ENCODE measurements around the gene ANO6. TPM values are rescaled to one million over a fixed set of nuclear protein-coding genes. Genes with fewer than 3 reads are reported as not detected.

The ANO6 gene
- total and polyA plus RNA-seq, 2 of the 4 experiments (the other 2 are of a cell fraction): 21.6 to 41.0 TPM

DNA sequence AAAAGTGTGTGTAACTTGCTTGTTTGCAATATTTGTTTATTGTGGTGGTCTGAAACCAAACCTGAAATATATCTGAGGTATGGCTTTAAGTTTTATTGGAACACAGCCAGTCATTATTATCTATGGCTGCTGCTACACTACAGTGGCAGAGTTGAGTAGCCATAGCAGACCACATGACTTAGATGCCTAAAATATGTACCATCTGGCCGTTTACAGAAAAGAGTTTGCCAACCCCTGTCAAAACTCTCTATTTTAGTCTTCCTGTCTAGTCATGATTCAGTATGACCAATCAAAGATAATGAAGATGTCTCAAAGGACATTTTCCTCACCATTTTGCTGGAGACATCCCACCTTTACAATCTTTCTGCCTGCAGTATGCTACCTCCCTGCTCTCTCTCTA, 242.3 kb downstream of the ANO6 start:
- Histone ChIP-seq H2BK5ac (ENCODE audit: low read depth, low read length, poor library complexity, severe bottlenecking) (no peak overlapping the region), H2BK20ac (ENCODE audit: low read depth, low read length) (no peak overlapping the region), H4K5ac (ENCODE audit: low read depth, low read length) (no peak overlapping the region), H2BK120ac (ENCODE audit: low read depth, low read length) (no peak overlapping the region), H3K79me1 (ENCODE audit: low read depth in 1 of 2, low read length in 2 of 2) (no peaks in the 10 kb centered on the region), H3K56ac (ENCODE audit: extremely low read depth, insufficient read depth, low read length) (no peak overlapping the region), H4K8ac (ENCODE audit: low read depth in 2 of 2, low read length in 2 of 2) (no peak overlapping the region), H3K9ac (ENCODE audit: low read depth, low read length) (no peak overlapping the region), H3K4me3 (ENCODE audit: insufficient read depth, low read depth, low read length) (no peak overlapping the region), H3K14ac (replicated peaks; ENCODE audit: low read depth, low read length) (no peak overlapping the region), H3K9me1 (ENCODE audit: insufficient read depth, low read length) (no peaks in the 10 kb centered on the region), H3K27ac (ENCODE audit: insufficient read depth, low read length) (no peak overlapping the region), H3K9me3 (ENCODE audit: control insufficient read depth, insufficient read depth, low read length) (no peaks in the 10 kb centered on the region), H4K91ac (ENCODE audit: insufficient read depth, low read depth, low read length) (no peak overlapping the region), H3K36me3 (ENCODE audit: control insufficient read depth, insufficient read depth, low read length) (no peaks in the 10 kb centered on the region), H3K4me1 (ENCODE audit: control insufficient read depth, insufficient read depth, low read length) (no peaks in the 10 kb centered on the region), H2BK15ac (ENCODE audit: low read depth, low read length) (no peak overlapping the region), H3K4ac (ENCODE audit: low read depth, low read length) (no peak overlapping the region), H2AK9ac (replicated peaks; ENCODE audit: low read depth, low read length, poor library complexity) (no peak overlapping the region), H2AFZ (replicated peaks; ENCODE audit: low read length, poor library complexity) (no peak overlapping the region), H3K27me3 (ENCODE audit: control insufficient read depth, insufficient read depth, low read length) (peaks cover 1% of the 10 kb centered on the region; the same call in 1 of the 2 replicates), H3K18ac (ENCODE audit: low read depth, low read length) (no peak overlapping the region), H3K4me2 (ENCODE audit: low read depth, low read length) (no peak overlapping the region), H4K20me1 (ENCODE audit: insufficient read depth, low read length) (no peaks in the 10 kb centered on the region), H2AK5ac (ENCODE audit: low read depth, low read length) (no peak overlapping the region), H3K23ac (ENCODE audit: low read depth, low read length) (no peak overlapping the region)
- no peak for TF ChIP-seq CHD1 (IDR thresholded peaks at IDR 0.05; ENCODE audit: low read depth, low read length)
- TF ChIP-seq POLR2A (IDR thresholded peaks at IDR 0.05; ENCODE audit: low read depth, low read length): no peak
- no peak for TF ChIP-seq MAFK (IDR thresholded peaks at IDR 0.05; ENCODE audit: low read depth, low read length)
- TF ChIP-seq FOS (IDR thresholded peaks at IDR 0.05; ENCODE audit: low read depth, low read length): no peak
- TF ChIP-seq NFE2L2 (IDR thresholded peaks at IDR 0.05; ENCODE audit: low read depth, low read length): no peak
- TF ChIP-seq, protein P1, sequence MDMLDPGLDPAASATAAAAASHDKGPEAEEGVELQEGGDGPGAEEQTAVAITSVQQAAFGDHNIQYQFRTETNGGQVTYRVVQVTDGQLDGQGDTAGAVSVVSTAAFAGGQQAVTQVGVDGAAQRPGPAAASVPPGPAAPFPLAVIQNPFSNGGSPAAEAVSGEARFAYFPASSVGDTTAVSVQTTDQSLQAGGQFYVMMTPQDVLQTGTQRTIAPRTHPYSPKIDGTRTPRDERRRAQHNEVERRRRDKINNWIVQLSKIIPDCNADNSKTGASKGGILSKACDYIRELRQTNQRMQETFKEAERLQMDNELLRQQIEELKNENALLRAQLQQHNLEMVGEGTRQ (IDR thresholded peaks at IDR 0.05; ENCODE audit: low read depth, low read length): no peak
- WGBS, 2 experiments (ENCODE audit: extremely low coverage in 2 of 2, insufficient read length in 1 of 2): no CpG with 5 or more reads among the region's 1 CpG
- in situ Hi-C loops (cut with MboI; ENCODE audit: low sequenced_read_pairs): no loop called here
- ATAC-seq (ENCODE audit: low read depth) (no peak), DNase-seq (no peak)
- CTCF ChIA-PET: no interaction called here
- POLR2A ChIA-PET (ENCODE audit: unreplicated experiment): no interaction called here
- BruUV-seq (replicated peaks): no TSS peak
- intact Hi-C loops (cut with micrococcal nuclease): no loop called here
- dilution Hi-C loops (cut with HindIII; ENCODE audit: low sequenced_read_pairs, unreplicated experiment): no loop called here

Measured in IMR-90 (cell line).